ENCODE measurements around the gene NUTM2F. TPM values are rescaled to one million over a fixed set of nuclear protein-coding genes. Genes with fewer than 3 reads are reported as not detected.

Gene NUTM2F
- total RNA-seq, 1 experiment from 2014 or later = 0.15 TPM

- ATAC-seq = no peak
- H3K36me3 Mint-ChIP-seq = peaks cover 42% of the 10 kb centered on the region
- no peak overlapping the region for H3K4me3 Mint-ChIP-seq
- H3K27me3 Mint-ChIP-seq (ENCODE audit: low read depth) = 0 out of 2 replicates have a peak, but pooled peaks cover 2% of the 10 kb centered on the region
- no peaks in the 10 kb centered on the region for H3K4me1 Mint-ChIP-seq
- no peak for DNase-seq (ENCODE audit: low spot score)
- CTCF ChIA-PET = no interaction called here
- POLR2A ChIA-PET = no interaction called here
- no peak overlapping the region for H3K27ac Mint-ChIP-seq
- no peak for TF ChIP-seq ATF2 (CRISPR knock-in tag; IDR thresholded peaks at IDR 0.05; ENCODE audit: borderline replicate concordance, low read depth)
- TF ChIP-seq ZNF232 (CRISPR knock-in tag; IDR thresholded peaks at IDR 0.05) = no peak
- no peak for TF ChIP-seq ARID4B (CRISPR knock-in tag; IDR thresholded peaks at IDR 0.05; ENCODE audit: borderline replicate concordance)
- TF ChIP-seq HMGXB4 (CRISPR knock-in tag; IDR thresholded peaks at IDR 0.05) = no peak
- TF ChIP-seq ZNF219 (CRISPR knock-in tag; IDR thresholded peaks at IDR 0.05; ENCODE audit: borderline replicate concordance) = no peak
- no peak for TF ChIP-seq ATF3 (CRISPR knock-in tag; conservative IDR thresholded peaks at IDR 0.05)
- no peak for TF ChIP-seq FOXJ3 (CRISPR knock-in tag; IDR thresholded peaks at IDR 0.05; ENCODE audit: borderline replicate concordance)
- H3K9me3 Mint-ChIP-seq = peaks cover 34% of the 10 kb centered on the region
These were observed 58.4 kb downstream of the NUTM2F start for GRCh38 chr9:94270009-94270408.

- no peaks in the 10 kb centered on the region for H3K4me1 Mint-ChIP-seq
- H3K27ac Mint-ChIP-seq = no peak overlapping the region
- CTCF ChIA-PET = no interaction called here
These were observed 59.2 kb downstream of the NUTM2F start for GRCh38 chr9:94269264-94269663.

More at GRCh38 chr9:94269264-94269663, 59.2 kb downstream of the NUTM2F start:
- Mint-ChIP-seq H3K9me3 (peaks cover 34% of the 10 kb centered on the region), H3K4me3 (no peak overlapping the region), H3K36me3 (peaks cover 49% of the 10 kb centered on the region), H3K27me3 (ENCODE audit: low read depth) (0 out of 2 replicates have a peak, but pooled peaks cover 2% of the 10 kb centered on the region)
- DNase-seq (ENCODE audit: low spot score) = no peak
- TF ChIP-seq TEAD1 (CRISPR knock-in tag; IDR thresholded peaks at IDR 0.05) = no peak
- ATAC-seq = no peak
- POLR2A ChIA-PET = no interaction called here

Other genes with a start within 250 kb of the NUTM2F start
- 8.9 to 9.5 TPM (median 9.2 TPM) in 3 replicates for gene PTPDC1, start 244.2 kb downstream of the NUTM2F start, total RNA-seq (2021)
- 5.0 to 5.5 TPM (median 5.3 TPM) in 3 replicates for gene ZNF169, start 69.3 kb downstream of the NUTM2F start, total RNA-seq (2021)
- 6.5 to 7.4 TPM (median 7.4 TPM) in 3 replicates for gene PCAT7, start 226.4 kb upstream of the NUTM2F start, total RNA-seq (2021)